Endothelial cell of umbilical vein (primary cell): ENCODE measurements around the gene RAB8B. TPM values are rescaled to one million over a fixed set of nuclear protein-coding genes. Genes with fewer than 3 reads are reported as not detected.

Experiments
- BruUV-seq: library from RNA; stranded (reverse); fragments of 400-500 nt; replicated peaks from 2 replicates; lab custom pipeline; 2021; lab: Mats Ljungman, UMichigan
- CTCF ChIA-PET: fragments of 300-600, 350-600 bp; sonication (Branson Sonifier 250); formaldehyde crosslinking; loops from one replicate; lab custom pipeline; 2021; ENCODE audit warnings: antibody characterized with exemption, inconsistent platforms; lab: Charles Lee
- POLR2A ChIA-PET: fragments of 300-600, 350-600 bp; sonication (Branson Sonifier 250); formaldehyde crosslinking; loops from one replicate; lab custom pipeline; 2021; ENCODE audit warnings: antibody characterized with exemption, inconsistent platforms; lab: Charles Lee
- DNase-seq: peaks from one replicate; pipeline ENCODE4 v3.0.0-alpha.2; 2011; ENCODE audit warnings: low read depth, low spot score
- FAIRE-seq: peaks from 2 replicates; lab custom pipeline; 2011; peaks lifted over from hg19 to GRCh38; lab: Jason Lieb, UNC
- H2AFZ ChIP-seq: 2 replicates; pipeline ENCODE4 v1.6.0; 2012; ENCODE audit warnings: low read depth, low read length, control low read depth, inconsistent platforms
- H3K27ac ChIP-seq: 2 replicates; pipeline ENCODE4 v1.5.1; 2011; ENCODE audit warnings: low read depth, mild to moderate bottlenecking, control low read depth, low read length, moderate library complexity; ENCODE audit not compliant: insufficient read depth
- H3K27me3 ChIP-seq, 2 experiments: 2 replicates each; pipeline versions ENCODE4 v1.6.0 to v1.6.1; 2011; ENCODE audit warnings: low read length in 2 of 2, mixed read lengths in 1 of 2; ENCODE audit not compliant: control insufficient read depth in 2 of 2, insufficient read depth in 2 of 2
- H3K36me3 ChIP-seq, 2 experiments: 2 replicates in 1 of 2; 3 replicates in 1 of 2; pipeline ENCODE4 v1.5.1; 2011; ENCODE audit warnings: low read length in 2 of 2, mild to moderate bottlenecking in 1 of 2, moderate library complexity in 1 of 2; ENCODE audit not compliant: control insufficient read depth in 2 of 2, insufficient read depth in 2 of 2; ENCODE audit errors: extremely low read depth in 1 of 2
- H3K4me1 ChIP-seq: 3 replicates; pipeline ENCODE4 v1.5.1; 2011; ENCODE audit warnings: mild to moderate bottlenecking, low read length; ENCODE audit not compliant: control insufficient read depth, insufficient read depth; ENCODE audit errors: extremely low read depth
- H3K4me2 ChIP-seq: 2 replicates; pipeline ENCODE4 v1.6.1; 2011; ENCODE audit warnings: low read length, control low read depth, mixed read lengths; ENCODE audit not compliant: insufficient read depth
- H3K4me3 ChIP-seq, 3 experiments: fragments of 200-600 bp in 1 of 3; sonication (generic), shearing (Covaris generic) in 1 of 3; replicated peaks in 1 of 3; 2 replicates each; pipeline ENCODE4 v1.5.1; 2011 to 2016; ENCODE audit warnings: control low read depth in 3 of 3, low read length in 3 of 3, mild to moderate bottlenecking in 2 of 3, inconsistent platforms in 1 of 3, low read depth in 1 of 3, moderate library complexity in 1 of 3; ENCODE audit not compliant: insufficient read depth in 1 of 3
- H3K79me2 ChIP-seq: 2 replicates; pipeline ENCODE4 v1.6.0; 2012; ENCODE audit warnings: low read length, inconsistent platforms; ENCODE audit not compliant: control insufficient read depth, insufficient read depth
- H3K9ac ChIP-seq: replicated peaks from 2 replicates; pipeline ENCODE3; 2011; ENCODE audit warnings: low read length, control low read depth; ENCODE audit not compliant: insufficient read depth; ENCODE audit errors: extremely low read depth
- H3K9me1 ChIP-seq: replicated peaks from 3 replicates; pipeline ENCODE4 v1.6.0; 2011; ENCODE audit warnings: mild to moderate bottlenecking, low read length; ENCODE audit not compliant: control insufficient read depth, insufficient read depth; ENCODE audit errors: extremely low read depth
- H3K9me3 ChIP-seq: replicated peaks from 2 replicates; pipeline ENCODE4 v1.5.1; 2012; ENCODE audit warnings: low read length, inconsistent platforms; ENCODE audit not compliant: control insufficient read depth, insufficient read depth
- H4K20me1 ChIP-seq: replicated peaks from 2 replicates; pipeline ENCODE3; 2011; ENCODE audit warnings: mild to moderate bottlenecking, low read length; ENCODE audit not compliant: control insufficient read depth, insufficient read depth; ENCODE audit errors: extremely low read depth
- GATA2 ChIP-seq: IDR thresholded peaks from 2 replicates; pipeline ENCODE4 v1.7.0; 2011; ENCODE audit warnings: low read depth, mild to moderate bottlenecking, moderate library complexity, mixed read lengths, low read length; ENCODE audit not compliant: insufficient read length, insufficient read depth
- MYC ChIP-seq: IDR thresholded peaks from one replicate; pipeline ENCODE4 v1.6.1; 2011; ENCODE audit warnings: mild to moderate bottlenecking, low read depth, low read length
- POLR2A ChIP-seq: IDR thresholded peaks from 2 replicates; pipeline ENCODE4 v1.6.1; 2012; ENCODE audit warnings: low read depth, mild to moderate bottlenecking, control low read depth, low read length
- POLR2AphosphoS5 ChIP-seq: IDR thresholded peaks from 2 replicates; pipeline ENCODE4 v1.6.1; 2012; ENCODE audit warnings: low read depth, mild to moderate bottlenecking, control low read depth, low read length, moderate library complexity; ENCODE audit not compliant: insufficient read depth
- dilution Hi-C: fragments of 300-500 bp; cut with MboI; formaldehyde crosslinking; loops from one replicate; pipeline ENCODE4 v1.15.0; 2019; ENCODE audit warnings: low sequenced_read_pairs; ENCODE audit not compliant: extremely low pct_ligation_motif_present
- intact Hi-C: fragments of 100-400 bp; cut with micrococcal nuclease; formaldehyde crosslinking; loops from one replicate; pipeline ENCODE4 v1.10.0; 2022
- polyA plus RNA-seq, 4 experiments: library from polyadenylated mRNA; depleted of rRNA in 3 of 4; stranded (reverse) in 3 of 4; unstranded in 1 of 4; fragments of >200 nt; gene quantifications; 2 replicates each; pipeline versions ENCODE4 v1.2.1 to v1.2.3, GENCODE V29; 2011 to 2012; ENCODE audit warnings: missing spikeins in 1 of 4
- total RNA-seq: library from RNA; stranded (reverse); gene quantifications from 2 replicates; pipeline ENCODE4 v1.2.3, GENCODE V29; 2021
- TF ChIP-seq, protein P1 (sequence below), 2 donors: IDR thresholded peaks; 1 replicate in 1 of 2; 2 replicates in 1 of 2; pipeline ENCODE4 v1.5.1; 2011; ENCODE audit warnings: low read length in 2 of 2, mild to moderate bottlenecking in 2 of 2, moderate library complexity in 2 of 2, control low read depth in 1 of 2, inconsistent platforms in 1 of 2, low read depth in 1 of 2; ENCODE audit not compliant: insufficient read depth in 1 of 2; ENCODE audit errors: extremely low read depth in 1 of 2
- TF ChIP-seq, protein P2 (sequence below): IDR thresholded peaks from 2 replicates; pipeline ENCODE4 v1.6.1; 2011; ENCODE audit not compliant: insufficient read depth, insufficient read length

Gene RAB8B
- total and polyA plus RNA-seq, 2 donors (not counting 3 experiments of a cell fraction or from before 2014, with no cell fraction given), result 10.4 to 52.5 TPM

DNA sequence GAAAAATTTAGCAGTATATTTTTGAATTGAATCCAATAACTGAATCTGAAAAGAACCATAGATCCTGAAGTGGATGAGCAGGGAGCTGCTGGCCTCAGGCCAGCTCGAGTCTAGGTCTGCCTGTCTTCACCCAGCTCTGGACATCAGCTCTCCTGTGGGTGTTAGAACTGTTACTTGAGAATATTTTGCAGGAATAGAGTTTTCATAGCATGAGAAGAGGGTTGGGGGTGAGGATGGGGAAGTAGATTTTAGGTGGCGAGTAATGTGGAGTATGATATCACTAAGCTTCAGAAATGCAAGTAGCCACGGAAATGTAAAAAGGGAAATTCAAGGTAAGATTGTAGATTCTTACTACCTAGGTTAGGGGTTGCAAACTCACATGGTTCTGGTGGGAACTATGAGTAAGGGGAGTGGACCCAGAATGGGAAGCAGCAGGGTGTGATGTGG, 6.2 kb downstream of the RAB8B start:
- Histone ChIP-seq H3K9ac (no peak overlapping the region), H3K36me3 (no peaks in the 10 kb centered on the region), H3K27ac (no peak overlapping the region), H2AFZ (no peak overlapping the region), H3K27me3 (no peaks in the 10 kb centered on the region), H3K79me2 (peaks cover 93% of the 10 kb centered on the region), H3K4me3 (no peak overlapping the region), H3K4me1 (peaks cover 26% of the 10 kb centered on the region), H3K9me1 (no peaks in the 10 kb centered on the region), H4K20me1 (peaks cover 2% of the 10 kb centered on the region), H3K4me2 (no peak overlapping the region), H3K9me3 (no peaks in the 10 kb centered on the region)
- ChIA-PET POLR2A (no interaction called here), CTCF (interaction anchor here (0.9 to 1.4 kb wide), 3 partner anchors 8 to 16 kb away, joined by 3 to 4 read pairs (median 4); no protein-coding TSS in a partner anchor)
- no TSS peak for BruUV-seq
- dilution Hi-C loops (no loop called here), intact Hi-C loops (no loop called here)
- TF ChIP-seq MYC, result no peak
- TF ChIP-seq, protein P1, sequence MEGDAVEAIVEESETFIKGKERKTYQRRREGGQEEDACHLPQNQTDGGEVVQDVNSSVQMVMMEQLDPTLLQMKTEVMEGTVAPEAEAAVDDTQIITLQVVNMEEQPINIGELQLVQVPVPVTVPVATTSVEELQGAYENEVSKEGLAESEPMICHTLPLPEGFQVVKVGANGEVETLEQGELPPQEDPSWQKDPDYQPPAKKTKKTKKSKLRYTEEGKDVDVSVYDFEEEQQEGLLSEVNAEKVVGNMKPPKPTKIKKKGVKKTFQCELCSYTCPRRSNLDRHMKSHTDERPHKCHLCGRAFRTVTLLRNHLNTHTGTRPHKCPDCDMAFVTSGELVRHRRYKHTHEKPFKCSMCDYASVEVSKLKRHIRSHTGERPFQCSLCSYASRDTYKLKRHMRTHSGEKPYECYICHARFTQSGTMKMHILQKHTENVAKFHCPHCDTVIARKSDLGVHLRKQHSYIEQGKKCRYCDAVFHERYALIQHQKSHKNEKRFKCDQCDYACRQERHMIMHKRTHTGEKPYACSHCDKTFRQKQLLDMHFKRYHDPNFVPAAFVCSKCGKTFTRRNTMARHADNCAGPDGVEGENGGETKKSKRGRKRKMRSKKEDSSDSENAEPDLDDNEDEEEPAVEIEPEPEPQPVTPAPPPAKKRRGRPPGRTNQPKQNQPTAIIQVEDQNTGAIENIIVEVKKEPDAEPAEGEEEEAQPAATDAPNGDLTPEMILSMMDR (IDR thresholded peaks at IDR 0.05; ENCODE audit: extremely low read depth in 1 of 2, insufficient read depth in 1 of 2, low read depth in 1 of 2, low read length in 2 of 2), result no peak
- no peak for TF ChIP-seq POLR2AphosphoS5
- no peak for TF ChIP-seq GATA2
- TF ChIP-seq, protein P2, sequence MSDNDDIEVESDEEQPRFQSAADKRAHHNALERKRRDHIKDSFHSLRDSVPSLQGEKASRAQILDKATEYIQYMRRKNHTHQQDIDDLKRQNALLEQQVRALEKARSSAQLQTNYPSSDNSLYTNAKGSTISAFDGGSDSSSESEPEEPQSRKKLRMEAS, result no peak
- TF ChIP-seq POLR2A, result no peak
- no peak for FAIRE-seq
- DNase-seq, result no peak
